ENCODE results near the gene EFTUD2. TPM values are rescaled to one million over a fixed set of nuclear protein-coding genes. Genes with fewer than 3 reads are reported as not detected.

The EFTUD2 gene
- total and polyA plus RNA-seq, 2 of the 4 experiments (the other 2 are of a cell fraction): 72.5 to 126 TPM

- H3K23ac ChIP-seq (ENCODE audit: low read depth, low read length): no peak overlapping the region
- no peak overlapping the region for H3K9ac ChIP-seq (ENCODE audit: low read depth, low read length)
- H3K9me1 ChIP-seq (ENCODE audit: insufficient read depth, low read length): 0 out of 2 replicates have a peak, but pooled peaks cover 4% of the 10 kb centered on the region
- 0 out of 2 replicates have a peak, but pooled peaks cover 3% of the 10 kb centered on the region for H4K20me1 ChIP-seq (ENCODE audit: insufficient read depth, low read length)
- H3K79me1 ChIP-seq (ENCODE audit: low read depth in 1 of 2, low read length in 2 of 2): peaks cover 6 to 11% of the 10 kb centered on the region in 2 experiments; a peak in 2 of 4 replicates
- CTCF ChIA-PET: no interaction called here
- ATAC-seq (ENCODE audit: low read depth) (no peak), DNase-seq (no peak)
- H3K4me2 ChIP-seq (ENCODE audit: low read depth, low read length): no peak overlapping the region
- no peak overlapping the region for H2AK5ac ChIP-seq (ENCODE audit: low read depth, low read length)
- in situ Hi-C loops (cut with MboI; ENCODE audit: low sequenced_read_pairs): no loop called here
- POLR2A ChIA-PET (ENCODE audit: unreplicated experiment): no interaction called here
- no peak overlapping the region for H4K91ac ChIP-seq (ENCODE audit: insufficient read depth, low read depth, low read length)
- dilution Hi-C loops (cut with HindIII; ENCODE audit: low sequenced_read_pairs, unreplicated experiment): no loop called here
- H3K4me3 ChIP-seq (ENCODE audit: insufficient read depth, low read depth, low read length): no peak overlapping the region
- no TSS peak for BruUV-seq (replicated peaks)
- no peak overlapping the region for H2BK120ac ChIP-seq (ENCODE audit: low read depth, low read length)
- no peak overlapping the region for H3K18ac ChIP-seq (ENCODE audit: low read depth, low read length)
- H3K4me1 ChIP-seq (ENCODE audit: control insufficient read depth, insufficient read depth, low read length): peaks cover 2% of the 10 kb centered on the region
- no peak overlapping the region for H2AK9ac ChIP-seq (replicated peaks; ENCODE audit: low read depth, low read length, poor library complexity)
- intact Hi-C loops (cut with micrococcal nuclease): no loop called here
- no peak overlapping the region for H4K5ac ChIP-seq (ENCODE audit: low read depth, low read length)
- H3K56ac ChIP-seq (ENCODE audit: extremely low read depth, insufficient read depth, low read length): no peak overlapping the region
- H2BK15ac ChIP-seq (ENCODE audit: low read depth, low read length): no peak overlapping the region
- TF ChIP-seq CTCF (conservative IDR thresholded peaks at IDR 0.05; ENCODE audit: low read depth, low read length) (no peak), RAD21 (IDR thresholded peaks at IDR 0.05; ENCODE audit: low read length) (no peak), CEBPB (IDR thresholded peaks at IDR 0.05; ENCODE audit: low read depth, low read length) (no peak), MXI1 (IDR thresholded peaks at IDR 0.05; ENCODE audit: borderline replicate concordance, low read depth, low read length) (no peak), MAZ (IDR thresholded peaks at IDR 0.05; ENCODE audit: borderline replicate concordance, low read depth, low read length) (no peak), USF2 (IDR thresholded peaks at IDR 0.05; ENCODE audit: low read depth, low read length) (no peak), SMC3 (IDR thresholded peaks at IDR 0.05; ENCODE audit: low read depth, low read length) (no peak), POLR2A (IDR thresholded peaks at IDR 0.05; ENCODE audit: low read depth, low read length) (no peak), NFE2L2 (IDR thresholded peaks at IDR 0.05; ENCODE audit: low read depth, low read length) (no peak), BHLHE40 (IDR thresholded peaks at IDR 0.05; ENCODE audit: low read depth, low read length) (no peak), RCOR1 (IDR thresholded peaks at IDR 0.05; ENCODE audit: insufficient replicate concordance, low read length) (no peak), ELK1 (IDR thresholded peaks at IDR 0.05; ENCODE audit: borderline replicate concordance, low read depth, low read length) (no peak), CHD1 (IDR thresholded peaks at IDR 0.05; ENCODE audit: low read depth, low read length) (no peak), FOS (IDR thresholded peaks at IDR 0.05; ENCODE audit: low read depth, low read length) (no peak), RFX5 (IDR thresholded peaks at IDR 0.05; ENCODE audit: low read depth, low read length) (no peak), MAFK (IDR thresholded peaks at IDR 0.05; ENCODE audit: low read depth, low read length) (no peak)
- no peak overlapping the region for H3K27ac ChIP-seq (ENCODE audit: insufficient read depth, low read length)
- H2BK5ac ChIP-seq (ENCODE audit: low read depth, low read length, poor library complexity, severe bottlenecking): no peak overlapping the region
- H4K8ac ChIP-seq (ENCODE audit: low read depth in 2 of 2, low read length in 2 of 2): no peak overlapping the region
- H3K27me3 ChIP-seq (ENCODE audit: control insufficient read depth, insufficient read depth, low read length): no peaks in the 10 kb centered on the region
- no peaks in the 10 kb centered on the region for H3K36me3 ChIP-seq (ENCODE audit: control insufficient read depth, insufficient read depth, low read length)
- WGBS, 2 experiments (ENCODE audit: extremely low coverage in 2 of 2, insufficient read length in 1 of 2): 60% methylated on average over 1 of the region's 12 CpGs; no CpG with 5 or more reads in 1 of the 2 experiments
- H2BK20ac ChIP-seq (ENCODE audit: low read depth, low read length): no peak overlapping the region
- no peaks in the 10 kb centered on the region for H3K9me3 ChIP-seq (ENCODE audit: control insufficient read depth, insufficient read depth, low read length)
- no peak overlapping the region for H3K4ac ChIP-seq (ENCODE audit: low read depth, low read length)
- H2AFZ ChIP-seq (replicated peaks; ENCODE audit: low read length, poor library complexity): no peak overlapping the region
- no peak overlapping the region for H3K14ac ChIP-seq (replicated peaks; ENCODE audit: low read depth, low read length)
Measured at GRCh38 chr17:44831371-44831770, 67.9 kb downstream of the EFTUD2 start.

All from IMR-90 (cell line).